GM19099 (cell line): Measurements from ENCODE around the gene NFIA.

Experiments
- POLR2A ChIP-seq: IDR thresholded peaks from 3 replicates; pipeline ENCODE4 v1.6.1; 2011; ENCODE audit warnings: low read depth; ENCODE audit not compliant: insufficient read length; ENCODE audit errors: extremely low read depth

Gene NFIA

DNA sequence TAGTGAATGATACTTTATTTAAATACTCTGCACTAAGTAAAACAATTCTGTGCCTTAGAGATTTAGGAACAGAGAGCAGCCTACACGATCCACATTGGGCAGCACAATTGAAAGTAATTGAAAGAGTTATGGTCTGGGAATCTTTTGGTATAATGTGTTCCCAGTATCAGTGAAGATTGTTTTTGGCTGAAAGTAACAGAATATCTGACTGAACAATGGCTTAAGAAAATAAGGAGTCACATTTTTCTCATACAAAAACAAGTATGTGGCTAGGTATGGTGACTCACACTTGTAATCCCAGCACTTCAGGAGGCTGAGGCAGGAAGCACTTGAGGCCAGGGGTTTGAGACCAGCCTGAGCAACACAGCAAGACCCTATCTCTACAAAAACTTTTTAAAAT is 306.2 kb downstream of the NFIA start:
- no peak for TF ChIP-seq POLR2A

DNA sequence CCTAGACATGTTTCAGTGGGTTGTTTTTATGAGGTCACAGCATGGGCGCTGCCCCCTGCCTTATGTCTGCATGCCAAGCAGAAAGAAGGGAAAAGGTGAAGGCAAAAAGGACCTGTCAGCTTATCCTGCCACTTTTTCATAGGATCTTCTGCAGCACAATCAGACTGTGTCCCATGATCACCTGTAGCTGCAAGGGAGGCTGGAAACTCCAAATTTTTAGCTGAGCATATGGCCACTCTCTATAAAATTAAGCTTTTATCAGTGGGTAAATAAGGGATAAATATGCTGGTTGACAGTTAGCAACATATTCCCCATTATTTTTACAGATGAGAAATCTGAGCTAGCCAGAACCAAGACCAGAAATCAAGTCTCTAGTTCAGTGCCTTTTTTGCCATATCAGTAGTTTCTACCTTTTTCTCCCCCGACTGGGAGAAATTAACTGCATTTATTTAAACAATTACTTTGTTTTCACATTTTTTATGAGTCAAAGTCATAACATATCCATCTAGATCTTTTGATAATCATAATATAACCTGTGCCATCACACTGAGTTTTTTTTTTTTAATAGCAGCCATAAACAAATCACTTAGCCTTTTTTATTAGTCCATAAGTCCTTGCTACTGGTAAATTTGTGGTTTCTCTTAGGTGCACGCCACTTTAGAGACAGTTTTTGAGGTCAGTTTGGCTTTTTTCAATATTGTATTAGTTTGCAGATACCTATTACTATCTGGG is 307.0 kb downstream of the NFIA start:
- no peak for TF ChIP-seq POLR2A

DNA sequence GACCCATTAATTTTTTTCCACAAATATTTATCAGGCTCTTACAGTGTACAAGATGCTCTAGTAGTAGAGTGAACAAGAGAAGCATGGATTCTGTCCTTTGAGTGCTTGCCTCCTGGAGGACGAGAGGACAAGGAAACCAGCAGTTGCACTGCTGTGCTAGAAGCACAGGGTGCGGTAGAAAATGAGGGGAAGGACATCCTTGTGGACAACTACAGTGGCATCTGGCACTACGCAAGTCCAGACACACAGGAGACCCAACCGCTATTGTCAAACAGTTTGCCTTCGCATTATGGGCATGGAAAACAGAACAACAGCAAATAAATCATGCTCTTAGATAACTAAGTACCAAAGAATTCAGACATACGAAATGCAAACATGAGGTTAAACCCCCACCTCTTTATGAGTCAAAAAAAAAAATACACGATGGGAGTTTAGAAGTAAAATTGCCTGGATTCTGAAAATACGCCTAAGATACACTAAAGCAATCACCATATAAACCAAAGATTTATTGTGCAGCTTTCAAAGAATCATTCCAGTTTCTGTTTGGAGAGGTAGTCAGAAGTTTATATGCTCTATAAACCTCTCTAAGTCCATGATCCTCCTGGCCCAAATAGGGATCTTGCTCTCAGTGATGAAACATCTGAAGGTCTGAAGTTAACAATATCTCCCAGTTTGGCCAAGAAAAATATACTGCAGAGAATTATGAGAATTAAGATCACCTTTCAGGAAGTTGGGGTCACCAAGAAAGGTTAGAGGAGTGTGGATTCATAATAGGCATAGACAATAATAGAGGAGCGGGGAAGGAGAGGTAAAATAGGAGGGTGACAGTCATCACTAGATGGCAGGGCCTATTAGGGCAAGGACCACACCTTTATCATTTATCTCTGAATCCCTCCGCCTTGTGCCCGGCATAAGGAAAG is 307.8 kb downstream of the NFIA start:
- no peak for TF ChIP-seq POLR2A

GRCh38 chr1:61391730-61392129 is 309.4 kb downstream of the NFIA start:
- TF ChIP-seq POLR2A = no peak

DNA sequence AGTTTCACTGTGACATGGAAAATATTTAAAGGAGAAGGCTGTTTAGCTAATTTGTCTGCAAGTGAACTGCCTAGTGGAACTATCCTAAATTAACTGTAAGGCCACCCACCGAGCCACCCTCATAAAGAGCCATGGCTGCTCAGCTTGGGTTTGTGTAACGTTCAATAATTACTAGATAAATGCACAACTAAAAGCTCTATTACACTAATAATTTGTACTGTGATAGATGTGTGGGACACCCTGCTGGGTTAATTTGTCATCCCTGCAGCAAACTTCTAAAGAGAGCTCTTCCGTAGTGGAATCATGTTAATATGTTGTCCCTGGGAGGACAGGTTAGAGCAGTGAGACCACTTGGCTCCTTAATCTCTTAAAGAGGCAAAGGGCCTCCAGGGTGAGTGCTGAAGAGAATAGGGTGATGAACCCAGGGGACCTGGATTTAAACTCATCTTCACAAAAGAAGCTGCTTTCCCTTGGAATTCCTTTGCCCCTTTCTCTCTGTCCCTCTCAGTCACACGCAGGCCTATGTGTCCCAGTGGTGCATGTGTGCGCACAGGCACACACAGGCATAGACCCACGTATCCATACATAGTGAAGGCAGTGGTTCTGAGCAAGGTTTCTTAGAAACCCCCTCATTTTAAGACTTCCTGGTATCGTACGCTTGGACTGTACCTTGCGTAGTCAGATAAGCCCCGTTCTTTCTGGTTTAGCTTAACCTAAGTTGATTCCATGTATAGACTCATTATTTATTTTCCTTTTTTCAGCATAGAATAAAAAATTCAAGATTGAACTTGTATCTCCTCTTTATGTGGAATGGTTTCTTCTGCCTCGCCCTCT is 310.3 kb downstream of the NFIA start:
- no peak for TF ChIP-seq POLR2A

GRCh38 chr1:61393575-61393974 is 311.2 kb downstream of the NFIA start:
- TF ChIP-seq POLR2A = no peak

DNA sequence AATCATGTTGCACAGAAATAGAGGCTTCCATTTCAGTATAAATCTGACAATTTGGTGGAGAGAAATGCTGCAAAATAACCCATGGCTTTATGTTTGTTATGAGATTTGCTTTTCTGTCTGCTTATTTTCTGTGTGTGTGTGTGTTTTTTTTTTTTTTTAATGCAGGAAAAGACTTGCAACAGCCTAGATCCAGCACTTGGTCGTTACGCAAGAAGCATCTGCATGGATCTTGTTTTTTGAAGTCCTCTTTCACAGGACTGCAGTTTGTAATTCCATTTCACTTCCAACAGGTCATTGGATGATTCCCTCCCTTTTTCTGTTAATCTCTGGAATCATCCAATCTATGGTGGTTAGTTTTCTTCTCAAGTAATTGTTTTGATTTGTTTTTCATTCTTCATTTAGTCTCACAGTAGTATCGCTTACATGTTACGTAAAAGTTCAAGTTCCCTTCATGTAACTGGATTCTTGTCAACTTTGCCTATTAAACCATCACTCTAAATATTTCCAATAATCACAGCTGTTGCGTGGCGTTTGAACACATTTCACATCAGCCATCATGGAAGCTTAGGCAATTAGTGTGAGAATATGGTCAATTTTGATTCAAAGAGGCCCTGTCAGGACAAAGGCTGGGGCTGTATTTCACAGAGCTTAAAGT is 312.9 kb downstream of the NFIA start:
- TF ChIP-seq POLR2A = no peak

- TF ChIP-seq POLR2A = no peak
These were observed 315.1 kb downstream of the NFIA start for GRCh38 chr1:61397495-61397894.

GRCh38 chr1:61397935-61398334 is 315.6 kb downstream of the NFIA start:
- no peak for TF ChIP-seq POLR2A

DNA sequence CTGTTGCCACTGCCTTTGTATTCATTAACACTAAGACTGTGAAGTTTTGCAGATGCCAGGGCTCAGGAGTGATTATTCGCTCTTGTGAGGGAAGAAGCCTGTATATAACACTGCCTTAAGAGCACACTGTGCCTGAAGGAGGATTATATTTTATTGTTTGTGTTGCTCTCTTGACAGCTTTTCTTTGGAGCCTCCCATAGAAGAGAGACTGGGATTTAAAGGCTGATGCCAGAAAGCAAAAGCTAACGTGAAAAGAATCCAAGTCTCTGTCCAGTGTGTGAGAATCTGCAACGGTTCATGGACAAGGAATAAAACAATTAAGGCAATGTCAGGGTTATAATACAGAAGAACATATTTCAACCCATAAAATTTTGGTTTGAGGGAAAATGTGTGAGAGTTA is 316.8 kb downstream of the NFIA start:
- no peak for TF ChIP-seq POLR2A

- no peak for TF ChIP-seq POLR2A
These were observed 317.9 kb downstream of the NFIA start for GRCh38 chr1:61400131-61400770.

- no peak for TF ChIP-seq POLR2A
These were observed 318.6 kb downstream of the NFIA start for GRCh38 chr1:61400997-61401396.

DNA sequence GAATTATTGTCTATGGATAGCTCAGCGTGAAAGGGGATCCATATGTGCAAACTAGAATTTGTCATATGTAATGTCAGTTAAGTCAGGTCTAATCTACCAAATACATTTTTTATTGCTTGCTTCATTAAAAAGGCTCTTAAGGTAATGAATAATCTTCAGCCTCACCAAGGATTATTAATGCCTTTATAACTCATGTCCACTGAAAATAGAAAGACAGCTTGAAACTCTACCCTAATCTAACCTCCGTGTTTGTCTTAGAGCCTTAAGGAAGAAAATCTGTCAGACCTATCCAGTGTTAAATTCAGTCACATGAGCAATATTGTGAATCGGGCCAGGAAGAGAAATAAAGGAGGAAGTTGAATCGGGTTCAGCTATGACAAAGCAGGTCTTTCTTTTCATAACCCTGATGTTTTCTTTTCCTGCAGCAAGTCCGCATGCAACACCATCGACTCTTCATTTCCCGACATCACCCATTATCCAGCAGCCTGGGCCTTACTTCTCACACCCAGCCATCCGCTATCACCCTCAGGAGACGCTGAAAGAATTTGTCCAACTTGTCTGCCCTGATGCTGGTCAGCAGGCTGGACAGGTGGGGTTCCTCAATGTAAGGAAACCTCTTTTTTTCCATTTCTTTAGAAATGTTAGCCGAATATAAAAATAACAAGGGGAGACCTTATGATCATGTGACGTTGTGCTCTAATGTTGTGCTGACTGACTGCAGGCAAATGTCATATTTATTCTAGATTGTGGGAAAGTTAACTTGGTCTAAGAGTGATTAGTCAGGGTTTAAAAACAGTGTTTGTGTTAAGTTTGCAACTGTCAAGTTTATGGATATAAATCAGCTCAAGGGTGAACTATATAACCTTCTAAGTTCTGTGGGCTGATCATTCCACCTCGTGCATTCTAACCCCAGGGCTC is 321.6 kb downstream of the NFIA start:
- no peak for TF ChIP-seq POLR2A
